Natural killer cell (primary cell): ENCODE data around the gene CDC37L1. TPM values are rescaled to one million over a fixed set of nuclear protein-coding genes. Genes with fewer than 3 reads are reported as not detected.

Experiments used
- ATAC-seq, 3 donors: fragments of 150-1000 bp in 2 of 3; fragments of 200-7000 bp in 1 of 3; cut with Tn5 transposase; 1 replicate in 1 of 3; 2 replicates in 2 of 3; pipeline ENCODE4 v1.10.0; 2021; ENCODE audit warnings: mild to moderate bottlenecking in 2 of 3, moderate library complexity in 2 of 3
- DNase-seq, 2 donors: peaks; one replicate each; pipeline versions ENCODE4 v3.0.0 to v3.0.0-alpha.2; 2013 to 2021; ENCODE audit warnings: mixed read lengths in 1 of 2
- H3K27ac ChIP-seq: one replicate; pipeline ENCODE4 v1.5.1; 2013; ENCODE audit warnings: mild to moderate bottlenecking, low read length
- H3K27me3 ChIP-seq: one replicate; pipeline ENCODE4 v1.6.1; 2013; ENCODE audit warnings: low read length; ENCODE audit not compliant: control insufficient read depth, insufficient read depth
- H3K36me3 ChIP-seq: one replicate; pipeline ENCODE4 v1.6.1; 2013; ENCODE audit warnings: low read length; ENCODE audit not compliant: control insufficient read depth, insufficient read depth
- H3K4me1 ChIP-seq: one replicate; pipeline ENCODE4 v1.6.1; 2013; ENCODE audit warnings: low read length; ENCODE audit not compliant: control insufficient read depth, insufficient read depth
- H3K4me3 ChIP-seq: one replicate; pipeline ENCODE4 v1.5.1; 2013; ENCODE audit warnings: low read length
- H3K9me3 ChIP-seq: one replicate; pipeline ENCODE4 v1.6.1; 2013; ENCODE audit warnings: low read length; ENCODE audit not compliant: control insufficient read depth, insufficient read depth
- H3K27ac Mint-ChIP-seq, 2 donors: one replicate each; pipeline ENCODE4 v1.8.0; 2022; ENCODE audit warnings: mild to moderate bottlenecking in 2 of 2, mixed read lengths in 2 of 2, moderate library complexity in 1 of 2
- H3K27me3 Mint-ChIP-seq, 2 donors: one replicate each; pipeline ENCODE4 v1.8.0; 2022; ENCODE audit warnings: low read depth in 2 of 2, mixed read lengths in 2 of 2
- H3K36me3 Mint-ChIP-seq: one replicate; pipeline ENCODE4 v1.8.0; 2022; ENCODE audit warnings: mixed read lengths
- H3K4me1 Mint-ChIP-seq, 2 donors: one replicate each; pipeline ENCODE4 v1.8.0; 2022; ENCODE audit warnings: mixed read lengths in 2 of 2
- H3K4me3 Mint-ChIP-seq: one replicate; pipeline ENCODE4 v1.8.0; 2022; ENCODE audit warnings: mild to moderate bottlenecking, moderate library complexity, mixed read lengths
- H3K9me3 Mint-ChIP-seq, 2 donors: one replicate each; pipeline ENCODE4 v1.8.0; 2022; ENCODE audit warnings: mixed read lengths in 2 of 2
- CTCF ChIP-seq: fragments of 200-600 bp; IDR thresholded peaks from one replicate; pipeline ENCODE4 v1.8.0; 2022; ENCODE audit warnings: antibody characterized with exemption
- WGBS: methylation state at CpG from one replicate; pipeline ENCODE4 v1.1.7; 2013; ENCODE audit warnings: missing lambda C conversion rate; ENCODE audit not compliant: insufficient coverage; 5-methylcytosine and 5-hydroxymethylcytosine counted together
- intact Hi-C: fragments of 100-400 bp; cut with micrococcal nuclease; formaldehyde crosslinking; loops from one replicate; pipeline ENCODE4 v1.14.2; 2022
- total RNA-seq, 4 donors: library from RNA; stranded (reverse); fragments of 120-200 nt in 1 of 4; gene quantifications; one replicate each; pipeline versions ENCODE4 v1.2.3 to v1.2.4, GENCODE V29; 2013 to 2022

CDC37L1 gene
- total RNA-seq, 3 donors from 2014 or later (not counting 1 experiment from before 2014, with no cell fraction given), result 11.6 to 20.1 (median 13.0) TPM

GRCh38 chr9:4680750-4681149, 1.4 kb downstream of the CDC37L1 start:
- H3K9me3 ChIP-seq, result no peaks in the 10 kb centered on the region
- H3K27me3 ChIP-seq, result no peaks in the 10 kb centered on the region
- H3K4me1 ChIP-seq, result peaks cover 8% of the 10 kb centered on the region
- Mint-ChIP-seq H3K4me3 (no peak overlapping the region), H3K9me3 (no peaks in the 10 kb centered on the region), H3K36me3 (no peaks in the 10 kb centered on the region), H3K4me1 (peaks cover 15 to 17% of the 10 kb centered on the region in 2 donors), H3K27ac (no peak overlapping the region), H3K27me3 (peaks cover 0 to under 1% of the 10 kb centered on the region in 2 donors)
- 60% methylated on average over 1 of the region's 2 CpGs for WGBS
- ATAC-seq (no peak), DNase-seq (no peak)
- H3K4me3 ChIP-seq, result no peak overlapping the region
- intact Hi-C loops, result no loop called here
- H3K27ac ChIP-seq, result no peak overlapping the region
- H3K36me3 ChIP-seq, result peaks cover 8% of the 10 kb centered on the region
- no peak for TF ChIP-seq CTCF

GRCh38 chr9:4684820-4685219, 5.5 kb downstream of the CDC37L1 start:
- Mint-ChIP-seq H3K36me3 (no peaks in the 10 kb centered on the region), H3K27ac (peak overlapping the region; percentile 57 to 75), H3K4me3 (no peak overlapping the region), H3K4me1 (peaks cover 16 to 22% of the 10 kb centered on the region in 2 donors), H3K9me3 (no peaks in the 10 kb centered on the region), H3K27me3 (no peaks in the 10 kb centered on the region)
- TF ChIP-seq CTCF, result no peak
- no peak overlapping the region for H3K27ac ChIP-seq
- H3K27me3 ChIP-seq, result no peaks in the 10 kb centered on the region
- intact Hi-C loops, result no loop called here
- H3K4me1 ChIP-seq, result peaks cover 8% of the 10 kb centered on the region
- peaks cover 21% of the 10 kb centered on the region for H3K36me3 ChIP-seq
- 96% methylated on average over 4 of the region's 4 CpGs for WGBS
- no peaks in the 10 kb centered on the region for H3K9me3 ChIP-seq
- no peak overlapping the region for H3K4me3 ChIP-seq
- DNase-seq (no peak), ATAC-seq (no peak)

GRCh38 chr9:4686112-4686511, 6.7 kb downstream of the CDC37L1 start:
- no peaks in the 10 kb centered on the region for H3K27me3 Mint-ChIP-seq
- intact Hi-C loops, result no loop called here
- H3K9me3 ChIP-seq, result no peaks in the 10 kb centered on the region
- WGBS, result 90% methylated on average over 3 of the region's 4 CpGs
- no peaks in the 10 kb centered on the region for H3K36me3 Mint-ChIP-seq
- ATAC-seq (no peak), DNase-seq (no peak)
- H3K27ac Mint-ChIP-seq, result no peak overlapping the region
- peaks cover 22 to 26% of the 10 kb centered on the region in 2 donors for H3K4me1 Mint-ChIP-seq
- H3K36me3 ChIP-seq, result peaks cover 32% of the 10 kb centered on the region
- no peaks in the 10 kb centered on the region for H3K27me3 ChIP-seq
- H3K4me3 Mint-ChIP-seq, result no peak overlapping the region
- no peaks in the 10 kb centered on the region for H3K9me3 Mint-ChIP-seq
- no peak for TF ChIP-seq CTCF
- H3K27ac ChIP-seq, result no peak overlapping the region
- H3K4me3 ChIP-seq, result no peak overlapping the region
- H3K4me1 ChIP-seq, result peaks cover 4% of the 10 kb centered on the region

GRCh38 chr9:4686584-4686983, 7.2 kb downstream of the CDC37L1 start:
- no peaks in the 10 kb centered on the region for H3K9me3 Mint-ChIP-seq
- ATAC-seq (no peak), DNase-seq (no peak)
- peaks cover 26% of the 10 kb centered on the region in 2 donors for H3K4me1 Mint-ChIP-seq
- no peak for TF ChIP-seq CTCF
- H3K36me3 Mint-ChIP-seq, result no peaks in the 10 kb centered on the region
- intact Hi-C loops, result no loop called here
- Histone ChIP-seq H3K27ac (no peak overlapping the region), H3K4me1 (no peaks in the 10 kb centered on the region), H3K36me3 (peaks cover 36% of the 10 kb centered on the region), H3K9me3 (no peaks in the 10 kb centered on the region), H3K27me3 (no peaks in the 10 kb centered on the region), H3K4me3 (no peak overlapping the region)
- H3K27me3 Mint-ChIP-seq, result no peaks in the 10 kb centered on the region
- WGBS, result 100% methylated on average over 1 of the region's 1 CpG
- H3K4me3 Mint-ChIP-seq, result no peak overlapping the region
- no peak overlapping the region for H3K27ac Mint-ChIP-seq
